ENCODE data around the gene SLCO2B1.

SLCO2B1 gene

GRCh38 chr11:75163921-75164849, 13.3 kb downstream of the SLCO2B1 start:
- no peak for DNase-seq

GRCh38 chr11:75165721-75166120, 14.8 kb downstream of the SLCO2B1 start:
- no peak for DNase-seq

GRCh38 chr11:75166791-75167190, 15.9 kb downstream of the SLCO2B1 start:
- no peak for DNase-seq

- no peak for DNase-seq
Measured at GRCh38 chr11:75167617-75168016, 16.7 kb downstream of the SLCO2B1 start.

- no peak for DNase-seq
Measured at GRCh38 chr11:75169101-75169885, 18.4 kb downstream of the SLCO2B1 start.

GRCh38 chr11:75170516-75171201, 19.8 kb downstream of the SLCO2B1 start:
- no peak for DNase-seq

- no peak for DNase-seq
Measured at GRCh38 chr11:75173336-75173735, 22.4 kb downstream of the SLCO2B1 start.

GRCh38 chr11:75174781-75175370, 24.0 kb downstream of the SLCO2B1 start:
- no peak for DNase-seq

GRCh38 chr11:75182664-75183063, 31.8 kb downstream of the SLCO2B1 start:
- no peak for DNase-seq

- DNase-seq, result no peak
Measured at GRCh38 chr11:75184051-75184450, 33.1 kb downstream of the SLCO2B1 start.

GRCh38 chr11:75184757-75185425, 34.0 kb downstream of the SLCO2B1 start:
- DNase-seq, result no peak

- no peak for DNase-seq
Measured at GRCh38 chr11:75185866-75186265, 35.0 kb downstream of the SLCO2B1 start.

- DNase-seq, result no peak
Measured at GRCh38 chr11:75186999-75187398, 36.1 kb downstream of the SLCO2B1 start.

- no peak for DNase-seq
Measured at GRCh38 chr11:75188671-75189070, 37.8 kb downstream of the SLCO2B1 start.

- DNase-seq, result no peak
Measured at GRCh38 chr11:75189108-75189507, 38.2 kb downstream of the SLCO2B1 start.

- no peak for DNase-seq
Measured at GRCh38 chr11:75189911-75190310, 39.0 kb downstream of the SLCO2B1 start.

- no peak for DNase-seq
Measured at GRCh38 chr11:75190652-75191329, 39.9 kb downstream of the SLCO2B1 start.

- DNase-seq, result no peak
Measured at GRCh38 chr11:75191330-75191717, 40.4 kb downstream of the SLCO2B1 start.

GRCh38 chr11:75193271-75193670, 42.4 kb downstream of the SLCO2B1 start:
- DNase-seq, result no peak

GRCh38 chr11:75193711-75194110, 42.8 kb downstream of the SLCO2B1 start:
- no peak for DNase-seq

GRCh38 chr11:75194147-75194546, 43.2 kb downstream of the SLCO2B1 start:
- DNase-seq, result no peak

Measured in NCI-H510A treated with DMSO at 0.1 percent for 48 hours (cell line).